Hepatocyte (in vitro differentiated cells): ENCODE data around the gene NTN4. TPM values are rescaled to one million over a fixed set of nuclear protein-coding genes. Genes with fewer than 3 reads are reported as not detected.

Experiments
- DNase-seq: peaks from one replicate; pipeline ENCODE4 v3.0.0-alpha.2; 2016; ENCODE audit warnings: low spot score
- H2AFZ ChIP-seq: fragments of 200-600 bp; sonication (generic); 2 replicates; pipeline ENCODE4 v1.6.0; 2016; ENCODE audit warnings: antibody characterized with exemption, mild to moderate bottlenecking
- H3K27ac ChIP-seq: fragments of 200-600 bp; sonication (generic); 2 replicates; pipeline ENCODE4 v1.5.1; 2016; ENCODE audit warnings: mild to moderate bottlenecking
- H3K27me3 ChIP-seq: fragments of 200-600 bp; sonication (generic); 2 replicates; pipeline ENCODE4 v1.6.1; 2016
- H3K36me3 ChIP-seq: fragments of 200-600 bp; sonication (generic); replicated peaks from 2 replicates; pipeline ENCODE4 v1.5.1; 2016; ENCODE audit warnings: low read depth; ENCODE audit not compliant: insufficient read depth
- H3K4me1 ChIP-seq: fragments of 200-600 bp; sonication (generic); 2 replicates; pipeline ENCODE4 v1.5.1; 2016; ENCODE audit warnings: mild to moderate bottlenecking, moderate library complexity; ENCODE audit not compliant: insufficient read depth
- H3K4me2 ChIP-seq: fragments of 200-600 bp; sonication (generic); 2 replicates; pipeline ENCODE4 v1.6.0; 2016
- H3K4me3 ChIP-seq: fragments of 200-600 bp; sonication (generic); 2 replicates; pipeline ENCODE4 v1.5.1; 2016; ENCODE audit warnings: mild to moderate bottlenecking
- H3K79me2 ChIP-seq: fragments of 200-600 bp; sonication (generic); 2 replicates; pipeline ENCODE4 v1.6.0; 2017; ENCODE audit warnings: mild to moderate bottlenecking
- H3K9me2 ChIP-seq: fragments of 200-600 bp; sonication (generic); replicated peaks from 2 replicates; pipeline ENCODE4 v1.6.0; 2017; ENCODE audit warnings: mild to moderate bottlenecking; ENCODE audit not compliant: insufficient read depth
- H3K9me3 ChIP-seq: fragments of 200-600 bp; sonication (generic); 2 replicates; pipeline ENCODE4 v1.5.1; 2016; ENCODE audit warnings: low read depth, mild to moderate bottlenecking
- H4K20me1 ChIP-seq: fragments of 200-600 bp; sonication (generic); 2 replicates; pipeline ENCODE4 v1.6.0; 2016; ENCODE audit warnings: mild to moderate bottlenecking; ENCODE audit not compliant: insufficient read depth, poor library complexity, severe bottlenecking
- EZH2 ChIP-seq: fragments of 200-600 bp; sonication (generic); IDR thresholded peaks from 2 replicates; pipeline ENCODE4 v1.6.1; 2016; ENCODE audit warnings: antibody characterized with exemption, mild to moderate bottlenecking, borderline replicate concordance
- EZH2phosphoT487 ChIP-seq: fragments of 200-600 bp; sonication (generic); IDR thresholded peaks from one replicate; pipeline ENCODE4 v1.6.1; 2018; ENCODE audit warnings: antibody characterized with exemption, mild to moderate bottlenecking, low read depth, moderate library complexity; ENCODE audit not compliant: unreplicated experiment, severe bottlenecking
- WGBS: methylation state at CpG from one replicate; pipeline ENCODE4 v1.1.6; 2016; ENCODE audit warnings: low lambda C conversion rate; ENCODE audit errors: missing lambda C conversion rate; 5-methylcytosine and 5-hydroxymethylcytosine counted together
- polyA plus RNA-seq: library from polyadenylated mRNA; unstranded; fragments of >200 nt; fragmentation: Nextera tagmentation; extraction: Ambion mirVana; gene quantifications from 2 replicates; pipeline ENCODE4 v1.2.1, GENCODE V29; 2016
- total RNA-seq: library from RNA; depleted of rRNA; stranded (reverse); fragments of >200 nt; gene quantifications from 2 replicates; pipeline ENCODE4 v1.2.3, GENCODE V29; 2014
- TF ChIP-seq, protein P1 (sequence below): fragments of 200-600 bp; sonication (generic); IDR thresholded peaks from 2 replicates; pipeline ENCODE4 v1.5.1; 2016; ENCODE audit warnings: antibody characterized with exemption, mild to moderate bottlenecking; ENCODE audit not compliant: poor library complexity

NTN4 gene
- total and polyA plus RNA-seq, 2 experiments from 2014 or later: 20.2 to 37.0 TPM

DNA sequence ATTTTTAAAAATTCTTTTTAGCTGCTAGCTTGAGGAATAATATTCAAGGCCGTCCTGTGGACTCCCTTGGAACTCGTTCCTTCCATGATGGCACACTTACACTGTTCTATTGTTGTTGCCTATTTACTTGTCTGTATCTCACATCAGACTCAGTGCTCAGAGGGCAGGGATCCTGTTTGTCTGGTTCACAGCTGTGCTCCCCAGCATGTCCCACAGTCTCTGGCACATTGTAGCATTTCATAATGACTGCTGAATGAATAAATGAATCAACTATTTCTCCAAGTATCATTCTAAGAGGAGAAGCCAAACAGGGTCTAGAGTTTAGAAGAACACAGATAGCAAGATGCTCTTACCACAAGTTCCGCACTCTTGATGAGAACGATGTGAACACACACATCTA is 48.0 kb downstream of the NTN4 start:
- no peak overlapping the region for H3K27ac ChIP-seq
- H3K4me1 ChIP-seq: no peaks in the 10 kb centered on the region

DNA sequence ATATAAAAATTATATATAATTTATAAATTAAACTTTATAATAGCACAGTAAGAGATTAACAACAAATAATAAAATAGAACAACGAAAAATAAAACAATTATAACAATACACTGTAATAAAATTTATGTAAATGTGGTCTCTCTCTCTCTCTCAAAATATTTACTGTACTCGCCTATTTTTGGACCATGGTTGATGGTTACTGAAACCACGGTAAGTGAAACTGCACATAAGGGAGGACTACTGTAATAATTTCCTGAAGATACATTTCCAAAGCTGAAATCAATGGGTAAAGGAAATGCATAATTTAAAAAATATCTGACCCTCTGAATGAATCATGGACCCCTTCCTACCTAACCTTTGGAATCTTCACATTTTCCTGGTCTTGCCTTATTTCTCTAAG is 48.9 kb downstream of the NTN4 start:
- no peak overlapping the region for H3K4me2 ChIP-seq
- H3K4me3 ChIP-seq: no peak overlapping the region
- no peaks in the 10 kb centered on the region for H4K20me1 ChIP-seq
- H3K4me1 ChIP-seq: no peaks in the 10 kb centered on the region
- DNase-seq: no peak
- H3K36me3 ChIP-seq: no peaks in the 10 kb centered on the region
- H3K9me3 ChIP-seq: peaks cover 10% of the 10 kb centered on the region
- no peak overlapping the region for H2AFZ ChIP-seq
- no peak overlapping the region for H3K27ac ChIP-seq
- H3K9me2 ChIP-seq: no peaks in the 10 kb centered on the region
- no peaks in the 10 kb centered on the region for H3K79me2 ChIP-seq
- 91% methylated on average over 3 of the region's 3 CpGs for WGBS
- no peak for TF ChIP-seq EZH2
- no peak for TF ChIP-seq EZH2phosphoT487
- TF ChIP-seq, protein P1, sequence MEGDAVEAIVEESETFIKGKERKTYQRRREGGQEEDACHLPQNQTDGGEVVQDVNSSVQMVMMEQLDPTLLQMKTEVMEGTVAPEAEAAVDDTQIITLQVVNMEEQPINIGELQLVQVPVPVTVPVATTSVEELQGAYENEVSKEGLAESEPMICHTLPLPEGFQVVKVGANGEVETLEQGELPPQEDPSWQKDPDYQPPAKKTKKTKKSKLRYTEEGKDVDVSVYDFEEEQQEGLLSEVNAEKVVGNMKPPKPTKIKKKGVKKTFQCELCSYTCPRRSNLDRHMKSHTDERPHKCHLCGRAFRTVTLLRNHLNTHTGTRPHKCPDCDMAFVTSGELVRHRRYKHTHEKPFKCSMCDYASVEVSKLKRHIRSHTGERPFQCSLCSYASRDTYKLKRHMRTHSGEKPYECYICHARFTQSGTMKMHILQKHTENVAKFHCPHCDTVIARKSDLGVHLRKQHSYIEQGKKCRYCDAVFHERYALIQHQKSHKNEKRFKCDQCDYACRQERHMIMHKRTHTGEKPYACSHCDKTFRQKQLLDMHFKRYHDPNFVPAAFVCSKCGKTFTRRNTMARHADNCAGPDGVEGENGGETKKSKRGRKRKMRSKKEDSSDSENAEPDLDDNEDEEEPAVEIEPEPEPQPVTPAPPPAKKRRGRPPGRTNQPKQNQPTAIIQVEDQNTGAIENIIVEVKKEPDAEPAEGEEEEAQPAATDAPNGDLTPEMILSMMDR: no peak
- no peaks in the 10 kb centered on the region for H3K27me3 ChIP-seq

More for the DNA sequence above, 48.0 kb downstream of the NTN4 start:
- Histone ChIP-seq H3K4me2 (no peak overlapping the region), H3K27me3 (no peaks in the 10 kb centered on the region), H3K36me3 (no peaks in the 10 kb centered on the region), H3K79me2 (no peaks in the 10 kb centered on the region), H3K9me3 (peaks cover 10% of the 10 kb centered on the region), H4K20me1 (no peaks in the 10 kb centered on the region), H3K9me2 (no peaks in the 10 kb centered on the region), H2AFZ (no peak overlapping the region), H3K4me3 (no peak overlapping the region)
- TF ChIP-seq EZH2 (no peak), EZH2phosphoT487 (no peak)
- TF ChIP-seq, protein P1: no peak
- 85% methylated on average over 4 of the region's 4 CpGs for WGBS
- DNase-seq: no peak

DNA sequence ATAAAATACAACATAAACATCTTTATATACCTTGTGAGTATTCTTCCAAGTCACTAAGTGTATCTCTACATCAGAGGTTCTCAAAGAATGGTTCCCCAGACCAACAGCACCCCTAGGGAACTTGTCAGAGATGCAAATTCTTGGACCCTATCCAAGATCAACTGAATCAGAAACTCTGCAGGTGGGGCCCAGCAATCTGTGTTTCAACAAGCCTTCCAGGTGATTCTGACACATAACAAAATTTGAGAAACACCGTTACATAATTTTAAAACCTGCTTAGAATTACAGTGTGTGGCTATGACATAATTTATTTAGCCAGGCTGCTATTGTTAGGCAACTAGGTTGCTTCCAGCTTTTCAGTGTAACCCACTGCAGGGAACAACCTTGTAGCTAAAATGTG is 49.8 kb downstream of the NTN4 start:
- no peak overlapping the region for H2AFZ ChIP-seq
- H3K4me2 ChIP-seq: no peak overlapping the region
- H3K9me2 ChIP-seq: no peaks in the 10 kb centered on the region
- WGBS: 91% methylated on average over 1 of the region's 1 CpG
- no peaks in the 10 kb centered on the region for H3K27me3 ChIP-seq
- no peak overlapping the region for H3K4me3 ChIP-seq
- H3K36me3 ChIP-seq: no peaks in the 10 kb centered on the region
- no peaks in the 10 kb centered on the region for H3K4me1 ChIP-seq
- H3K9me3 ChIP-seq: peaks cover 10% of the 10 kb centered on the region
- H4K20me1 ChIP-seq: no peaks in the 10 kb centered on the region
- DNase-seq: no peak
- TF ChIP-seq, protein P1: no peak
- TF ChIP-seq EZH2phosphoT487: no peak
- H3K27ac ChIP-seq: no peak overlapping the region
- H3K79me2 ChIP-seq: no peaks in the 10 kb centered on the region
